ENCODE data around the gene SSR3. TPM values are rescaled to one million over a fixed set of nuclear protein-coding genes. Genes with fewer than 3 reads are reported as not detected.

Gene SSR3
- total and polyA plus RNA-seq, 9 of the 15 experiments (the other 6 are each of a cell fraction or from before 2014, with no cell fraction given) = 104 to 464 (median 307) TPM

GRCh38 chr3:156579427-156579851 lies 24.5 kb upstream of the SSR3 start (continued):
- no peak for TF ChIP-seq E2F8 (IDR thresholded peaks at IDR 0.05; ENCODE audit: low read depth, partially characterized antibody)
- TF ChIP-seq, protein P1, sequence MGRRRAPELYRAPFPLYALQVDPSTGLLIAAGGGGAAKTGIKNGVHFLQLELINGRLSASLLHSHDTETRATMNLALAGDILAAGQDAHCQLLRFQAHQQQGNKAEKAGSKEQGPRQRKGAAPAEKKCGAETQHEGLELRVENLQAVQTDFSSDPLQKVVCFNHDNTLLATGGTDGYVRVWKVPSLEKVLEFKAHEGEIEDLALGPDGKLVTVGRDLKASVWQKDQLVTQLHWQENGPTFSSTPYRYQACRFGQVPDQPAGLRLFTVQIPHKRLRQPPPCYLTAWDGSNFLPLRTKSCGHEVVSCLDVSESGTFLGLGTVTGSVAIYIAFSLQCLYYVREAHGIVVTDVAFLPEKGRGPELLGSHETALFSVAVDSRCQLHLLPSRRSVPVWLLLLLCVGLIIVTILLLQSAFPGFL (CRISPR knock-in tag; IDR thresholded peaks at IDR 0.05) = no peak
- TF ChIP-seq NFYB (IDR thresholded peaks at IDR 0.05; ENCODE audit: extremely low read depth, insufficient read length) = no peak
- TF ChIP-seq, protein P2, sequence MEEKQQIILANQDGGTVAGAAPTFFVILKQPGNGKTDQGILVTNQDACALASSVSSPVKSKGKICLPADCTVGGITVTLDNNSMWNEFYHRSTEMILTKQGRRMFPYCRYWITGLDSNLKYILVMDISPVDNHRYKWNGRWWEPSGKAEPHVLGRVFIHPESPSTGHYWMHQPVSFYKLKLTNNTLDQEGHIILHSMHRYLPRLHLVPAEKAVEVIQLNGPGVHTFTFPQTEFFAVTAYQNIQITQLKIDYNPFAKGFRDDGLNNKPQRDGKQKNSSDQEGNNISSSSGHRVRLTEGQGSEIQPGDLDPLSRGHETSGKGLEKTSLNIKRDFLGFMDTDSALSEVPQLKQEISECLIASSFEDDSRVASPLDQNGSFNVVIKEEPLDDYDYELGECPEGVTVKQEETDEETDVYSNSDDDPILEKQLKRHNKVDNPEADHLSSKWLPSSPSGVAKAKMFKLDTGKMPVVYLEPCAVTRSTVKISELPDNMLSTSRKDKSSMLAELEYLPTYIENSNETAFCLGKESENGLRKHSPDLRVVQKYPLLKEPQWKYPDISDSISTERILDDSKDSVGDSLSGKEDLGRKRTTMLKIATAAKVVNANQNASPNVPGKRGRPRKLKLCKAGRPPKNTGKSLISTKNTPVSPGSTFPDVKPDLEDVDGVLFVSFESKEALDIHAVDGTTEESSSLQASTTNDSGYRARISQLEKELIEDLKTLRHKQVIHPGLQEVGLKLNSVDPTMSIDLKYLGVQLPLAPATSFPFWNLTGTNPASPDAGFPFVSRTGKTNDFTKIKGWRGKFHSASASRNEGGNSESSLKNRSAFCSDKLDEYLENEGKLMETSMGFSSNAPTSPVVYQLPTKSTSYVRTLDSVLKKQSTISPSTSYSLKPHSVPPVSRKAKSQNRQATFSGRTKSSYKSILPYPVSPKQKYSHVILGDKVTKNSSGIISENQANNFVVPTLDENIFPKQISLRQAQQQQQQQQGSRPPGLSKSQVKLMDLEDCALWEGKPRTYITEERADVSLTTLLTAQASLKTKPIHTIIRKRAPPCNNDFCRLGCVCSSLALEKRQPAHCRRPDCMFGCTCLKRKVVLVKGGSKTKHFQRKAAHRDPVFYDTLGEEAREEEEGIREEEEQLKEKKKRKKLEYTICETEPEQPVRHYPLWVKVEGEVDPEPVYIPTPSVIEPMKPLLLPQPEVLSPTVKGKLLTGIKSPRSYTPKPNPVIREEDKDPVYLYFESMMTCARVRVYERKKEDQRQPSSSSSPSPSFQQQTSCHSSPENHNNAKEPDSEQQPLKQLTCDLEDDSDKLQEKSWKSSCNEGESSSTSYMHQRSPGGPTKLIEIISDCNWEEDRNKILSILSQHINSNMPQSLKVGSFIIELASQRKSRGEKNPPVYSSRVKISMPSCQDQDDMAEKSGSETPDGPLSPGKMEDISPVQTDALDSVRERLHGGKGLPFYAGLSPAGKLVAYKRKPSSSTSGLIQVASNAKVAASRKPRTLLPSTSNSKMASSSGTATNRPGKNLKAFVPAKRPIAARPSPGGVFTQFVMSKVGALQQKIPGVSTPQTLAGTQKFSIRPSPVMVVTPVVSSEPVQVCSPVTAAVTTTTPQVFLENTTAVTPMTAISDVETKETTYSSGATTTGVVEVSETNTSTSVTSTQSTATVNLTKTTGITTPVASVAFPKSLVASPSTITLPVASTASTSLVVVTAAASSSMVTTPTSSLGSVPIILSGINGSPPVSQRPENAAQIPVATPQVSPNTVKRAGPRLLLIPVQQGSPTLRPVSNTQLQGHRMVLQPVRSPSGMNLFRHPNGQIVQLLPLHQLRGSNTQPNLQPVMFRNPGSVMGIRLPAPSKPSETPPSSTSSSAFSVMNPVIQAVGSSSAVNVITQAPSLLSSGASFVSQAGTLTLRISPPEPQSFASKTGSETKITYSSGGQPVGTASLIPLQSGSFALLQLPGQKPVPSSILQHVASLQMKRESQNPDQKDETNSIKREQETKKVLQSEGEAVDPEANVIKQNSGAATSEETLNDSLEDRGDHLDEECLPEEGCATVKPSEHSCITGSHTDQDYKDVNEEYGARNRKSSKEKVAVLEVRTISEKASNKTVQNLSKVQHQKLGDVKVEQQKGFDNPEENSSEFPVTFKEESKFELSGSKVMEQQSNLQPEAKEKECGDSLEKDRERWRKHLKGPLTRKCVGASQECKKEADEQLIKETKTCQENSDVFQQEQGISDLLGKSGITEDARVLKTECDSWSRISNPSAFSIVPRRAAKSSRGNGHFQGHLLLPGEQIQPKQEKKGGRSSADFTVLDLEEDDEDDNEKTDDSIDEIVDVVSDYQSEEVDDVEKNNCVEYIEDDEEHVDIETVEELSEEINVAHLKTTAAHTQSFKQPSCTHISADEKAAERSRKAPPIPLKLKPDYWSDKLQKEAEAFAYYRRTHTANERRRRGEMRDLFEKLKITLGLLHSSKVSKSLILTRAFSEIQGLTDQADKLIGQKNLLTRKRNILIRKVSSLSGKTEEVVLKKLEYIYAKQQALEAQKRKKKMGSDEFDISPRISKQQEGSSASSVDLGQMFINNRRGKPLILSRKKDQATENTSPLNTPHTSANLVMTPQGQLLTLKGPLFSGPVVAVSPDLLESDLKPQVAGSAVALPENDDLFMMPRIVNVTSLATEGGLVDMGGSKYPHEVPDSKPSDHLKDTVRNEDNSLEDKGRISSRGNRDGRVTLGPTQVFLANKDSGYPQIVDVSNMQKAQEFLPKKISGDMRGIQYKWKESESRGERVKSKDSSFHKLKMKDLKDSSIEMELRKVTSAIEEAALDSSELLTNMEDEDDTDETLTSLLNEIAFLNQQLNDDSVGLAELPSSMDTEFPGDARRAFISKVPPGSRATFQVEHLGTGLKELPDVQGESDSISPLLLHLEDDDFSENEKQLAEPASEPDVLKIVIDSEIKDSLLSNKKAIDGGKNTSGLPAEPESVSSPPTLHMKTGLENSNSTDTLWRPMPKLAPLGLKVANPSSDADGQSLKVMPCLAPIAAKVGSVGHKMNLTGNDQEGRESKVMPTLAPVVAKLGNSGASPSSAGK (IDR thresholded peaks at IDR 0.05) = no peak
- peak; percentile 22; the same call in 1 of the 2 replicates for TF ChIP-seq STAT5A (IDR thresholded peaks at IDR 0.05; ENCODE audit: borderline replicate concordance, low read length)
- TF ChIP-seq, protein P3, sequence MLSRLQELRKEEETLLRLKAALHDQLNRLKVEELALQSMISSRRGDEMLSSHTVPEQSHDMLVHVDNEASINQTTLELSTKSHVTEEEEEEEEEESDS (CRISPR knock-in tag; IDR thresholded peaks at IDR 0.05) = no peak
- TF ChIP-seq SRSF1 (IDR thresholded peaks at IDR 0.05; ENCODE audit: low read depth, low read length) = no peak
- TF ChIP-seq ZNF354B (CRISPR knock-in tag; IDR thresholded peaks at IDR 0.05) = no peak
- no peak for TF ChIP-seq RNF219 (CRISPR knock-in tag; IDR thresholded peaks at IDR 0.05)
- TF ChIP-seq CCAR2 (IDR thresholded peaks at IDR 0.05; ENCODE audit: low read depth, low read length) = no peak
